HG03103 (cell line): Measurements from ENCODE around the gene SGF29.
"Not testable (repeated sequence)": the region's sequence is repeated elsewhere in the genome, so short reads cannot be mapped to it uniquely, and the experiment has no call there.

Experiments
- ATAC-seq: cut with Tn5 transposase; IDR thresholded peaks from one replicate; pipeline ENCODE4 v1.9.1; 2021; ENCODE audit warnings: low read depth; ENCODE audit not compliant: unreplicated experiment

The SGF29 gene

GRCh38 chr16:28532940-28533647 is 20.6 kb upstream of the SGF29 start:
- ATAC-seq, result no peak

GRCh38 chr16:28534542-28535373 is 19.0 kb upstream of the SGF29 start:
- no peak for ATAC-seq

- no peak for ATAC-seq
Measured at GRCh38 chr16:28537076-28537475, 16.6 kb upstream of the SGF29 start.

- no peak for ATAC-seq
Measured at GRCh38 chr16:28537964-28538732, 15.6 kb upstream of the SGF29 start.

GRCh38 chr16:28538733-28539596 is 14.8 kb upstream of the SGF29 start, which contains the start of gene NUPR1:
TSS of gene NUPR1 (minus strand) at chr16:28538974. CDS start at chr16:28538907, 67 bp downstream.
- no peak for ATAC-seq

GRCh38 chr16:28540346-28540745 is 13.4 kb upstream of the SGF29 start:
- ATAC-seq, result no peak

- no peak for ATAC-seq
Measured at GRCh38 chr16:28542646-28543045, 11.1 kb upstream of the SGF29 start.

GRCh38 chr16:28543072-28543471 is 10.6 kb upstream of the SGF29 start:
- ATAC-seq, result no peak

GRCh38 chr16:28544998-28545397 is 8.7 kb upstream of the SGF29 start:
- ATAC-seq, result no peak

GRCh38 chr16:28545964-28546363 is 7.8 kb upstream of the SGF29 start:
- ATAC-seq, result not testable (repeated sequence)

- no peak for ATAC-seq
Measured at GRCh38 chr16:28546626-28547025, 7.1 kb upstream of the SGF29 start.

- ATAC-seq, result no peak
Measured at GRCh38 chr16:28548306-28548802, 5.4 kb upstream of the SGF29 start.

GRCh38 chr16:28549301-28549899 is 4.3 kb upstream of the SGF29 start:
- ATAC-seq, result no peak

GRCh38 chr16:28554634-28555423 is 1.1 kb downstream of the SGF29 start:
- no peak for ATAC-seq

- no peak for ATAC-seq
Measured at GRCh38 chr16:28555561-28555960, 1.8 kb downstream of the SGF29 start.

- ATAC-seq, result no peak
Measured at GRCh38 chr16:28556914-28557320, 3.2 kb downstream of the SGF29 start.

- ATAC-seq, result no peak
Measured at GRCh38 chr16:28558456-28558855, 4.7 kb downstream of the SGF29 start.

GRCh38 chr16:28561557-28562187 is 8.0 kb downstream of the SGF29 start:
- ATAC-seq, result no peak
